Forelimb muscle (tissue), 1 donor: Measurements from ENCODE around the gene ERFE. TPM values are rescaled to one million over a fixed set of nuclear protein-coding genes. Genes with fewer than 3 reads are reported as not detected.
"Not testable (repeated sequence)": the region's sequence is repeated elsewhere in the genome, so short reads cannot be mapped to it uniquely, and the experiment has no call there.

Experiments
- DNase-seq: peaks from one replicate; pipeline ENCODE4 v3.0.0-alpha.2; 2013; ENCODE audit warnings: low read depth
- polyA plus RNA-seq: library from polyadenylated mRNA; unstranded; fragments of 120-200 nt; gene quantifications from one replicate; pipeline ENCODE4 v1.2.1, GENCODE V29; 2013; ENCODE audit not compliant: insufficient read length

ERFE gene
- polyA plus RNA-seq, 1 donor = 11.2 TPM

GRCh38 chr2:238168196-238169047 is 9.7 kb downstream of the ERFE start:
- no peak for DNase-seq

GRCh38 chr2:238169048-238169707 is 10.4 kb downstream of the ERFE start:
- no peak for DNase-seq

- no peak for DNase-seq
Observed at GRCh38 chr2:238169708-238170251, 11.0 kb downstream of the ERFE start.

- DNase-seq = no peak
Observed at GRCh38 chr2:238170386-238171071, 11.8 kb downstream of the ERFE start.

- not testable (repeated sequence) for DNase-seq
Observed at GRCh38 chr2:238171072-238171431, 12.3 kb downstream of the ERFE start.

GRCh38 chr2:238171575-238172187 is 12.9 kb downstream of the ERFE start:
- DNase-seq = no peak

- no peak for DNase-seq
Observed at GRCh38 chr2:238172439-238172838, 13.7 kb downstream of the ERFE start.

GRCh38 chr2:238173692-238174091 is 14.9 kb downstream of the ERFE start:
- DNase-seq = no peak

GRCh38 chr2:238174291-238174690 is 15.5 kb downstream of the ERFE start:
- no peak for DNase-seq

GRCh38 chr2:238174701-238175100 is 15.9 kb downstream of the ERFE start:
- DNase-seq = no peak

- DNase-seq = no peak
Observed at GRCh38 chr2:238176613-238177012, 17.8 kb downstream of the ERFE start.

GRCh38 chr2:238180554-238180953 is 21.8 kb downstream of the ERFE start:
- no peak for DNase-seq

- DNase-seq = no peak
Observed at GRCh38 chr2:238182362-238182761, 23.6 kb downstream of the ERFE start.

GRCh38 chr2:238183821-238184220 is 25.1 kb downstream of the ERFE start:
- no peak for DNase-seq

- no peak for DNase-seq
Observed at GRCh38 chr2:238187618-238188548, 29.1 kb downstream of the ERFE start.

- DNase-seq = no peak
Observed at GRCh38 chr2:238190445-238190844, 31.7 kb downstream of the ERFE start.

- no peak for DNase-seq
Observed at GRCh38 chr2:238202326-238203093, 43.7 kb downstream of the ERFE start.

- DNase-seq = peak; percentile 39
Observed at GRCh38 chr2:238203094-238203972, 44.6 kb downstream of the ERFE start, which contains the start of gene ILKAP. Gene ILKAP, minus strand, starts transcription at chr2:238203695. Its CDS starts 142 bp downstream, at chr2:238203553.
